ENCODE results near the gene SLC2A6.

The SLC2A6 gene

GRCh38 chr9:133424187-133424586 is 54.7 kb downstream of the SLC2A6 start:
- Histone ChIP-seq H3K79me2 (ENCODE audit: low read length) (no peaks in the 10 kb centered on the region), H3K27ac (ENCODE audit: low read length) (no peak overlapping the region), H3K9me2 (replicated peaks; ENCODE audit: insufficient read depth, low read length) (no peaks in the 10 kb centered on the region), H3K4me3 (ENCODE audit: low read length) (no peak overlapping the region), H3K4me1 (ENCODE audit: low read length) (0 out of 2 replicates have a peak, but pooled peaks cover 4% of the 10 kb centered on the region), H3K9me3 (replicated peaks; ENCODE audit: insufficient read depth, low read length) (no peaks in the 10 kb centered on the region), H2AFZ (ENCODE audit: low read length) (no peak overlapping the region), H4K20me1 (ENCODE audit: insufficient read depth, low read length) (no peaks in the 10 kb centered on the region), H3K27me3 (replicated peaks; ENCODE audit: insufficient read depth, low read length) (peaks cover 55% of the 10 kb centered on the region), H3K9ac (ENCODE audit: low read length) (no peak overlapping the region), H3F3A (ENCODE audit: insufficient read depth, low read length) (0 out of 2 replicates have a peak, but pooled peaks cover 3% of the 10 kb centered on the region), H3K36me3 (replicated peaks; ENCODE audit: insufficient read depth, low read length) (no peaks in the 10 kb centered on the region), H3K4me2 (ENCODE audit: low read depth, low read length) (no peak overlapping the region)
- TF ChIP-seq EZH2phosphoT487 (IDR thresholded peaks at IDR 0.05; ENCODE audit: low read length) = no peak
- no peak for TF ChIP-seq CTCF (IDR thresholded peaks at IDR 0.05; ENCODE audit: low read length)
- TF ChIP-seq EZH2 (optimal IDR thresholded peaks at IDR 0.05; ENCODE audit: low read depth, low read length) = no peak
- DNase-seq = no peak

- Histone ChIP-seq H3K36me3 (replicated peaks; ENCODE audit: insufficient read depth, low read length) (no peaks in the 10 kb centered on the region), H3K27me3 (replicated peaks; ENCODE audit: insufficient read depth, low read length) (peaks cover 55% of the 10 kb centered on the region), H3K79me2 (ENCODE audit: low read length) (no peaks in the 10 kb centered on the region), H4K20me1 (ENCODE audit: insufficient read depth, low read length) (no peaks in the 10 kb centered on the region), H3K9ac (ENCODE audit: low read length) (no peak overlapping the region), H3K4me3 (ENCODE audit: low read length) (no peak overlapping the region), H3F3A (ENCODE audit: insufficient read depth, low read length) (0 out of 2 replicates have a peak, but pooled peaks cover 3% of the 10 kb centered on the region), H3K4me1 (ENCODE audit: low read length) (0 out of 2 replicates have a peak, but pooled peaks cover 4% of the 10 kb centered on the region), H3K27ac (ENCODE audit: low read length) (no peak overlapping the region), H3K9me2 (replicated peaks; ENCODE audit: insufficient read depth, low read length) (no peaks in the 10 kb centered on the region), H2AFZ (ENCODE audit: low read length) (no peak overlapping the region), H3K4me2 (ENCODE audit: low read depth, low read length) (no peak overlapping the region), H3K9me3 (replicated peaks; ENCODE audit: insufficient read depth, low read length) (no peaks in the 10 kb centered on the region)
- no peak for TF ChIP-seq EZH2phosphoT487 (IDR thresholded peaks at IDR 0.05; ENCODE audit: low read length)
- no peak for TF ChIP-seq EZH2 (optimal IDR thresholded peaks at IDR 0.05; ENCODE audit: low read depth, low read length)
- TF ChIP-seq CTCF (IDR thresholded peaks at IDR 0.05; ENCODE audit: low read length) = no peak
- no peak for DNase-seq
Observed at GRCh38 chr9:133423216-133423615, 55.7 kb downstream of the SLC2A6 start.

GRCh38 chr9:133421615-133422542 is 57.0 kb downstream of the SLC2A6 start, which contains the start of gene ADAMTS13:
TSS of gene ADAMTS13 (plus strand) at chr9:133422367. CDS start at chr9:133422444, 77 bp downstream.
- Histone ChIP-seq H3K9ac (ENCODE audit: low read length) (no peak within 1 kb of the TSS), H4K20me1 (ENCODE audit: insufficient read depth, low read length) (no peaks in the 10 kb centered on the region), H3K4me1 (ENCODE audit: low read length) (0 out of 2 replicates have a peak, but pooled peaks cover 4% of the 10 kb centered on the region), H3K27ac (ENCODE audit: low read length) (no peak within 1 kb of the TSS), H2AFZ (ENCODE audit: low read length) (no peak within 1 kb of the TSS), H3F3A (ENCODE audit: insufficient read depth, low read length) (0 out of 2 replicates have a peak, but pooled peaks cover 3% of the 10 kb centered on the region), H3K4me3 (ENCODE audit: low read length) (no peak within 1 kb of the TSS), H3K27me3 (replicated peaks; ENCODE audit: insufficient read depth, low read length) (peaks cover 42% of the 10 kb centered on the region), H3K36me3 (replicated peaks; ENCODE audit: insufficient read depth, low read length) (no peaks in the 10 kb centered on the region), H3K79me2 (ENCODE audit: low read length) (peaks cover 10% of the 10 kb centered on the region), H3K9me2 (replicated peaks; ENCODE audit: insufficient read depth, low read length) (no peaks in the 10 kb centered on the region), H3K4me2 (ENCODE audit: low read depth, low read length) (no peak within 1 kb of the TSS), H3K9me3 (replicated peaks; ENCODE audit: insufficient read depth, low read length) (no peaks in the 10 kb centered on the region)
- no peak for TF ChIP-seq EZH2phosphoT487 (IDR thresholded peaks at IDR 0.05; ENCODE audit: low read length)
- TF ChIP-seq CTCF (IDR thresholded peaks at IDR 0.05; ENCODE audit: low read length) = no peak
- no peak for TF ChIP-seq EZH2 (optimal IDR thresholded peaks at IDR 0.05; ENCODE audit: low read depth, low read length)
- no peak for DNase-seq

Data from MM.1S (cell line).